Ramos (cell line): ENCODE results near the gene FKBP2.

Source experiments
- in situ Hi-C: fragments of 300-500 bp; cut with MboI; formaldehyde crosslinking; loops from one replicate; pipeline ENCODE4 v1.14.3; 2022; ENCODE audit warnings: low sequenced_read_pairs; ENCODE audit not compliant: unreplicated experiment

Gene FKBP2

GRCh38 chr11:64231546-64231945 lies 9.3 kb upstream of the FKBP2 start:
- in situ Hi-C loops = loop anchor here (25.0 kb wide), 3 partner anchors 906 to 1619 kb away; partner anchors contain the start of genes B3GAT3, EML3, MTA2 and ROM1

GRCh38 chr11:64232182-64232966 lies 8.5 kb upstream of the FKBP2 start:
- in situ Hi-C loops = loop anchor here (25.0 kb wide), 3 partner anchors 905 to 1620 kb away; partner anchors contain the start of genes B3GAT3, EML3, MTA2 and ROM1

GRCh38 chr11:64232967-64233315 lies 8.0 kb upstream of the FKBP2 start:
- in situ Hi-C loops = loop anchor here (25.0 kb wide), 3 partner anchors 904 to 1621 kb away; partner anchors contain the start of genes B3GAT3, EML3, MTA2 and ROM1

- in situ Hi-C loops = loop anchor here (25.0 kb wide), 3 partner anchors 903 to 1622 kb away; partner anchors contain the start of genes B3GAT3, EML3, MTA2 and ROM1
Measured at GRCh38 chr11:64233913-64234586, 6.8 kb upstream of the FKBP2 start, which contains the start of gene VEGFB. VEGFB (plus strand) TSS chr11:64234584; CDS start chr11:64234834, 250 bp downstream.

GRCh38 chr11:64234647-64235379 lies 6.1 kb upstream of the FKBP2 start:
- in situ Hi-C loops = loop anchor here (25.0 kb wide), 3 partner anchors 902 to 1623 kb away; partner anchors contain the start of genes B3GAT3, EML3, MTA2 and ROM1

DNA sequence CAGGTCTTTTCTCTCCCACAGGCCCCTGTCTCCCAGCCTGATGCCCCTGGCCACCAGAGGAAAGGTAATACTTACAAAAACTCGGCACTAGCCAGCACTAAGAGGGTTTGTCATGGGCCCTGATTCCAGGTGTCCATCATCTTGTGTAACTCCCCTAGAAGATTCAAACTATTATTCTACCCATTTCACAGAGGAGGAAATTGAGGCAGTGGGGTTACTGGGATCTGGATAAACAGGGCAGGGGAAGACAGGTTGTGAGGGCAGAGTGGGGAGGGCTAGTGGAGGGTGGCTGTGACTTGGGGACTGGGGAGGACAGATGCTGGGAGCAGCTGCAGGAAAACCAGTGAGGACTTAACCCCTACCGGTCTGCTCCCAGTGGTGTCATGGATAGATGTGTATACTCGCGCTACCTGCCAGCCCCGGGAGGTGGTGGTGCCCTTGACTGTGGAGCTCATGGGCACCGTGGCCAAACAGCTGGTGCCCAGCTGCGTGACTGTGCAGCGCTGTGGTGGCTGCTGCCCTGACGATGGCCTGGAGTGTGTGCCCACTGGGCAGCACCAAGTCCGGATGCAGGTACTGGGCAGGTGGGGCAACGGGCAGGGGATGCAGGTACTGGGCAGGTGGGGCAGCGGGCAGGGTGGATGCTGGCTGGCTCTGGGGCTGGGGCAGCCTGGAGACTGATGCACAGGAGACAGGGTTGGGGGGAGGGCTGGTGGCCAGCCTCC lies 5.3 kb upstream of the FKBP2 start:
- in situ Hi-C loops = loop anchor here (25.0 kb wide), 3 partner anchors 902 to 1623 kb away; partner anchors contain the start of genes B3GAT3, EML3, MTA2 and ROM1

- in situ Hi-C loops = loop anchor here (25.0 kb wide), 3 partner anchors 900 to 1625 kb away; partner anchors contain the start of genes B3GAT3, EML3, MTA2 and ROM1
Measured at GRCh38 chr11:64237484-64237951, 3.4 kb upstream of the FKBP2 start.

DNA sequence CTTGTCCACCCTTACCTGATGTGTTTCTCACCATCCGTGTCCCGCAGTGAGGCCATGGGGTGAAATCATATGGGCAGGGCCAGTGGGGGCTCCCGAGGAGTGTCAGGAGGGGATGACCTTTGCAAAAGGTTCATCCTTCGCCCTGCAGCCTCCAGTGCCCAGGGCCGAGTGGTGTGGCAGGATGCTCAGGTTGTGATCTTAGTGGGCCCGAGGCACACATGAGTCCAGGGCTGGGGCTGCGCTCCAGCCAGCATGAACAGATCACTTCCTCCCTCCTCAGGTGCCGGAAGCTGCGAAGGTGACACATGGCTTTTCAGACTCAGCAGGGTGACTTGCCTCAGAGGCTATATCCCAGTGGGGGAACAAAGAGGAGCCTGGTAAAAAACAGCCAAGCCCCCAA lies 2.8 kb upstream of the FKBP2 start:
- in situ Hi-C loops = loop anchor here (25.0 kb wide), 3 partner anchors 899 to 1626 kb away; partner anchors contain the start of genes B3GAT3, EML3, MTA2 and ROM1

DNA sequence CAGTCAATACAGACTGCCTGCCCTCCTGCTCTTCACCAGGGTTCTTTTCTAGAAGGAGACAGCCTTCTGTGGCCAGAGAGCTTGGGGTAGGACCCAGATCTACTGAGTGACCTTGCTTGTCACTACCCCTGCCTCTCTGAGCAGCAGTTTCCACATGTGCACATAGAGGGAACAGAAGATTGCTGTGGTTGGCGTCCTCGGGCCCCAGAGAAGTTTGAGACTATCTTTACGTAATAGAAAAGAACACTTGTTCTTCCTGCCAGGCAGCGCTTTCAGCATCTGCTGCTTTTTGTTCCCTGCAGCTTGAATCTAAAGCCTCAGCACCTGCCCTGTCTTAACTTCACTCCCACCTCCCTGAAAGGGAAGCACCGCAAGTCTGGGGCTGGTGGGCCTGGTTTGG lies 1.9 kb upstream of the FKBP2 start:
- in situ Hi-C loops = loop anchor here (25.0 kb wide), 3 partner anchors 898 to 1627 kb away; partner anchors contain the start of genes B3GAT3, EML3, MTA2 and ROM1

DNA sequence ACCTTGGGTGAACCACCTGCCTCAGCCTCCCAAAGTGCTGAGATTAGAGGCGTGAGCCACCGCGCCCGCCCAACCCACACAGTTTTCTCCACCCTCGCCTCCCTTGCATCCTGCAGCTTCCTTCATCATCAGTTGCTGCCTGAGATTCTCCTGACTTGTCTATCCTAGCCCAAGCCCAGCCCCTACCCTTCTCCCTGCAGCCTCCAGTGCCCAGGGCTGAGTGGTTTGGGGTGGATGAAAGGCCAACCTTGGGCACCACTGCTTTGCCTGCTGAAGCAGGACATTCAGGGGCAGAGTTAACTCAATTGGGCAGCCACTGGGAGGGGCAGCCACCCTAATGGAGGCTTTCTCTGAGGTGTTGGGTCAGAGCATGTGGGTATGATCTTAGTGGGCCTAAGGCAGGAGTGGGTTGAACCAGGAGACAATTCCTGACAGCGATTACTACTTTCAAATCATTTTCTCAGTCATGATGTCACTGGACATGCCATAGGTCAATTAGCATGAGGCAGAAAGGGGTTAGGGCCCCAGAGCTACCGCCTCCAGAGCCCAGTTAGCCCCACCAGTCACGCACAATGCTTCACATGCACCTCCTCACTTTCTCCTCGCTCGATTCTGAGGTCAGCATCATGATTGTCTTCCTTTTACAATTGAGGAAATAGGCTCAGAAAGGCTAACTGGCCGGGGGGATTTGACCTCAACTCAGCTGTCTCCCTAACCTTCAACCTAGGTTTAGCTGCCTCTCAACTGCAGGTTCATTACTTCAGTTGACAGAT lies 1.0 kb upstream of the FKBP2 start:
- in situ Hi-C loops = loop anchor here (25.0 kb wide), 3 partner anchors 897 to 1628 kb away; partner anchors contain the start of genes B3GAT3, EML3, MTA2 and ROM1

DNA sequence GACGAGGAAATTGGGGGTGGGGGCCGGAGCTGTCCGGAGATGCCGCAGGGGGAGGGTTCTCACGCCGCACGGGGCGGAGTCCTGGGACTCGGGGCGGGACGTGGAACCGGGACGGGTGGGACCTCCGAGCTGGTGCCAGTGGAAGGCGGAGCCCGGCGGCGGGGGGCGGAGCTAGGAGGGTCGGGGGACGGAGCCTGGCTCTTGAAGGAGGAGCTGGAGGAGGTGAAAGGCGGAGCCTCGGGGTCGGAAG lies 271 bp downstream of the FKBP2 start:
- in situ Hi-C loops = loop anchor here (25.0 kb wide), 3 partner anchors 896 to 1629 kb away; partner anchors contain the start of genes B3GAT3, EML3, MTA2 and ROM1

DNA sequence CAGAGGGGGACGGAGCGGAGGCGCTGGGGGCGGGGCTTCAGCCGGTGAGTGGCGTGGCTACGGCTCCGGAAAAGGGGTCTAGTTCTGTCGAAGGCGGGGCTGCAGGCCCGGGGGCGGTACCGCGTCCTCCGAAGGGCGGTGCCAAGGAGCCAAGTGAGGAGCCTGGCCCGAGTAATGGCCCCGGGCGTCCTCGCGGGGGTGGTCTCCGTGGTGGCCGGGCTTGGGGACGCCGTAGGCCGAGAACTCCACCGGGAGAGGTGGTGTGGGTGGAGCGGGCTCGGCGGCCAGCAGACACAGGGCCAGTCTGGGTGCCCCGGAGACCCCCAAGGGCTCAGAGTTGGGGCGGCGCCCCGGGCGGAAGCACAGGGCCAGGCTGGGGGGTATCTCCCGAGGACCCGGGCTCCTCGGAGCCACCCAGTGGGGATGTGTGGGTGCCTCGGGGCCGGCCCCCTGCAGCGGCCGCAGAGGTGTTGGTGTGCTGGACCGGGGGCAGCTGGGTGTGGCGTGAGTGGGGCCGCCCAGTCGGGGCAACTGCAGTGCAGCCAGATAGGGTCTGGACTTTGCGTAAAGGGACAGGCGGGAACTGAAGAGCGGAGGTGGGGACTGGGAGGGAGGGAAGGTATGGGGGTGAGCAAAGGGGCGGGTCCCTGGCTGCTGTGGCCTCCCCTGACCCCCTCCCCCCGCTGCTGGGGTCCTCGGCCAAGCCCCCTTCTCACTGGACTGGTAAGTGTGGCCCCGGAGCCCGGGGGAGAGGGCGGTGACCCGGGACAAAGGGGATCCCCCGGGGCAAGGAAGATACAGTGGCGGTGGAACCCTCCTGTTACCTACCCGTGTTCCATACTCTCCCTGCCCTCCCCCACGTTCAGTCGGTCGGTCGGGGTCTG lies 838 bp downstream of the FKBP2 start:
- in situ Hi-C loops = loop anchor here (25.0 kb wide), 3 partner anchors 896 to 1629 kb away; partner anchors contain the start of genes B3GAT3, EML3, MTA2 and ROM1

DNA sequence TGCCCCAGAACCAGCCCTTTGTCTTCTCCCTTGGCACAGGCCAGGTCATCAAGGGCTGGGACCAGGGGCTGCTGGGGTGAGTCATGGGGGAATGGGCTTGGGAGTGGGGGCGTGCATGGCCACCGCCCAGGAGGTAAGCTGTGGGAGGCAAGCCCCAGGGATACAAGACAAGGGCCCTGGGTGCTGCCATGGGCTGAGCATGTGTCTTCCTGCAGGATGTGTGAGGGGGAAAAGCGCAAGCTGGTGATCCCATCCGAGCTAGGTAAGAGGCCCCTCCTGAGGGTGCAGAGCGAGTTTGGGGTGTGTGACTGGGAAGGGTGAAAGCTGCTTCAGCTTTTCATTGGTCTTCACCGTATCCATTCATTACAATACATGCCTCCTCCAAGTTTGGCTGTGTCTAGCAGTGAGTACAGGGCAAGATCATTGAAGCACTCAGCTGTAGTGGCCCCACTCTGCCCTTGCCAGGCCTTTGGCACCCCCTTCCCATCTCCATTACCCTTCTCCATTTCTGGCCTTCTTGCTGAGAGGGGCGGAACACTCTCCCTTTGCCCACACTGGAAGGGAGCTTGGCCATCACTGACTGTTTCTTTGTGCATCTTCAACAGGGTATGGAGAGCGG lies 2.5 kb downstream of the FKBP2 start:
- in situ Hi-C loops = loop anchor here (25.0 kb wide), 3 partner anchors 894 to 1631 kb away; partner anchors contain the start of genes B3GAT3, EML3, MTA2 and ROM1

DNA sequence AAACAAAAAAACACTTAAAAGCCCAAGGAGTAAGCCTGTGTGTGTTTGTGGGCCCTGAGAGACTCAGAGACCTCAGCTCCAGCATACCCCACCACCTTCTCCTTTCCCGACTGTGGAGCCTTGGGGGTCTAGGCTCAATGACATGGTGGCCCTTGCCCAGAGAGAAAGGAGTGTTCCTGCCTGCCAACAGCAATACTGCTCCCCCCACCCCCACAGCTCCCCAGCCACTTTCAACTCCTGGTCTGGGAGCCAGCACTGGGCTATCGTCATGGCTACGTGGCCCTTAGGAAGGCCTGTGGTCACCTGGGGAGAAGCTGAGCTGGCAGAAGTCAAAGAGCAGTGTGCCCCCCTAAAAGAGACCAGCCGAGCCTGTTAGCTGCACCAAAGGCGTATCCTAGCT lies 3.2 kb downstream of the FKBP2 start:
- in situ Hi-C loops = loop anchor here (25.0 kb wide), 3 partner anchors 893 to 1632 kb away; partner anchors contain the start of genes B3GAT3, EML3, MTA2 and ROM1

- in situ Hi-C loops = loop anchor here (25.0 kb wide), 3 partner anchors 892 to 1633 kb away; partner anchors contain the start of genes B3GAT3, EML3, MTA2 and ROM1
Measured at GRCh38 chr11:64244966-64245365, 4.1 kb downstream of the FKBP2 start.

GRCh38 chr11:64245401-64245796 lies 4.5 kb downstream of the FKBP2 start:
- in situ Hi-C loops = loop anchor here (25.0 kb wide), 3 partner anchors 892 to 1633 kb away; partner anchors contain the start of genes B3GAT3, EML3, MTA2 and ROM1
